GM18909 (cell line): ENCODE data around the gene TTI1.

Source experiments
- ATAC-seq: cut with Tn5 transposase; IDR thresholded peaks from one replicate; pipeline ENCODE4 v1.9.1; 2021; ENCODE audit warnings: mild to moderate bottlenecking; ENCODE audit not compliant: unreplicated experiment, poor library complexity

The TTI1 gene

GRCh38 chr20:38033330-38034107, at the start of gene TTI1, which contains the start of gene RPRD1B:
TTI1 (minus strand) TSS chr20:38033456; CDS start chr20:38013816, 19,640 bp downstream.
RPRD1B (plus strand) TSS chr20:38033746; CDS start chr20:38033948, 202 bp downstream.
- peak; percentile 81 for ATAC-seq

GRCh38 chr20:38082894-38083293, 49.6 kb upstream of the TTI1 start:
- no peak for ATAC-seq

GRCh38 chr20:38081575-38081974, 48.3 kb upstream of the TTI1 start:
- ATAC-seq, result no peak

GRCh38 chr20:38079353-38079752, 46.1 kb upstream of the TTI1 start:
- no peak for ATAC-seq

- no peak for ATAC-seq
Observed at GRCh38 chr20:38078084-38078483, 44.8 kb upstream of the TTI1 start.

GRCh38 chr20:38076548-38076947, 43.3 kb upstream of the TTI1 start:
- no peak for ATAC-seq

GRCh38 chr20:38075161-38075998, 42.1 kb upstream of the TTI1 start:
- no peak for ATAC-seq

GRCh38 chr20:38073307-38074071, 40.2 kb upstream of the TTI1 start:
- no peak for ATAC-seq

GRCh38 chr20:38072898-38073297, 39.6 kb upstream of the TTI1 start:
- no peak for ATAC-seq

GRCh38 chr20:38067717-38068365, 34.6 kb upstream of the TTI1 start:
- no peak for ATAC-seq

GRCh38 chr20:38066969-38067716, 33.9 kb upstream of the TTI1 start:
- ATAC-seq, result no peak

GRCh38 chr20:38065764-38066375, 32.6 kb upstream of the TTI1 start:
- ATAC-seq, result no peak

- no peak for ATAC-seq
Observed at GRCh38 chr20:38063911-38064530, 30.8 kb upstream of the TTI1 start.

GRCh38 chr20:38062890-38063289, 29.6 kb upstream of the TTI1 start:
- no peak for ATAC-seq

GRCh38 chr20:38061109-38061508, 27.9 kb upstream of the TTI1 start:
- no peak for ATAC-seq

GRCh38 chr20:38060536-38060935, 27.3 kb upstream of the TTI1 start:
- no peak for ATAC-seq

- ATAC-seq, result no peak
Observed at GRCh38 chr20:38059832-38060231, 26.6 kb upstream of the TTI1 start.

- ATAC-seq, result peak; percentile 63
Observed at GRCh38 chr20:38057351-38057972, 24.2 kb upstream of the TTI1 start.
